ENCODE data around the gene CFAP57. TPM values are rescaled to one million over a fixed set of nuclear protein-coding genes. Genes with fewer than 3 reads are reported as not detected.

The CFAP57 gene
- total and polyA plus RNA-seq, 9 donors: 0.13 to 13.2 (median 0.71) TPM

DNA sequence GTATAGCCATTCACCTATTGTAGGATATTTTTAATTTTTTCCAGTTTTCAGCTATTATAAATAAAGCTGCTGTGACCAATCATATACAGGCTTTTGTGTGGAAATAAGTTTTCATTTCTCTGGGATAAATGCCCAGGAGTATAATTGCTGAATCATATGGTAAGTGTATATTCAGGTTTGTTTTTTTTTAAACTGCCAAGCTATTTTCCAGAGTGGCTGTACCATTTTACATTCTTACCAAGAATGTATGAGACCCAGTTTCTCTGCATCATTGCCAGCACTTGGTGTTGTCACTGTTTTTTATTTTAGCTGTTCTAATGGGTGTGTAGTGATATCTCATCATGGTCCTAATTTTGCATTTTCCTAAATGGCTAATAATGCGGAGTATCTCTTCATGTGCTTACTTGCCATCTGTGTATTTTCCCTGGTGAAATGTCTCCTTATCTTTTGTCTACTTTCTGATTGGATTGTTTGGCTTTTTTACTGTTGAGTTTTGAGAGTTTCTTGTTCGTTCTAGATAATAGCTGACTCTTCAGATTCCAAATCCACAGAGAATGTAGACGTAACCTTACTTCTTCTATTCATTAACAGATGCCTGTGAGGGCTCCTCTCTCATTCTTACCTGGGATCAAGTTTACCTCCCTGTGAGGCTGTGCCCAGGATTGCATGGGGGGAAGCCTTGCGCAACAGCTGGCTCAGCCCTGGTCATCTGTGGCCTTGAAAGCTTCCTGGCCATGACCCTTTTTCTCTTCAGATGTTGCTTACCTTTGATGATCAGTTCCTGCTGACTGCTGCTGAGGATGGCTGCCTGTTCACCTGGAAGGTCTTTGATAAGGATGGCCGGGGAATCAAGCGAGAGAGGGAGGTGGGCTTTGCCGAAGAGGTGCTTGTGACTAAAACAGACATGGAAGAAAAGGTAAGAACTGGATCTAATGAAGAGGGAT lies 42.6 kb downstream of the CFAP57 start:
- WGBS, 3 donors: 25 to 42% (median 30%) methylated on average over 7 of the region's 7 CpGs
- Histone ChIP-seq H3K4me1 (ENCODE audit: insufficient read depth) (no peaks in the 10 kb centered on the region), H3K9me3 (no peaks in the 10 kb centered on the region), H3K4me3 (no peak overlapping the region), H3K36me3 (no peaks in the 10 kb centered on the region), H3K27ac (no peak overlapping the region), H3K27me3 (no peaks in the 10 kb centered on the region)
- DNase-seq: no peak
- TF ChIP-seq, protein P1, sequence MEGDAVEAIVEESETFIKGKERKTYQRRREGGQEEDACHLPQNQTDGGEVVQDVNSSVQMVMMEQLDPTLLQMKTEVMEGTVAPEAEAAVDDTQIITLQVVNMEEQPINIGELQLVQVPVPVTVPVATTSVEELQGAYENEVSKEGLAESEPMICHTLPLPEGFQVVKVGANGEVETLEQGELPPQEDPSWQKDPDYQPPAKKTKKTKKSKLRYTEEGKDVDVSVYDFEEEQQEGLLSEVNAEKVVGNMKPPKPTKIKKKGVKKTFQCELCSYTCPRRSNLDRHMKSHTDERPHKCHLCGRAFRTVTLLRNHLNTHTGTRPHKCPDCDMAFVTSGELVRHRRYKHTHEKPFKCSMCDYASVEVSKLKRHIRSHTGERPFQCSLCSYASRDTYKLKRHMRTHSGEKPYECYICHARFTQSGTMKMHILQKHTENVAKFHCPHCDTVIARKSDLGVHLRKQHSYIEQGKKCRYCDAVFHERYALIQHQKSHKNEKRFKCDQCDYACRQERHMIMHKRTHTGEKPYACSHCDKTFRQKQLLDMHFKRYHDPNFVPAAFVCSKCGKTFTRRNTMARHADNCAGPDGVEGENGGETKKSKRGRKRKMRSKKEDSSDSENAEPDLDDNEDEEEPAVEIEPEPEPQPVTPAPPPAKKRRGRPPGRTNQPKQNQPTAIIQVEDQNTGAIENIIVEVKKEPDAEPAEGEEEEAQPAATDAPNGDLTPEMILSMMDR (IDR thresholded peaks at IDR 0.05): no peak
- TF ChIP-seq EP300 (IDR thresholded peaks at IDR 0.05) (no peak), POLR2A (IDR thresholded peaks at IDR 0.05) (no peak)
- intact Hi-C loops (cut with DNase I): no loop called here

DNA sequence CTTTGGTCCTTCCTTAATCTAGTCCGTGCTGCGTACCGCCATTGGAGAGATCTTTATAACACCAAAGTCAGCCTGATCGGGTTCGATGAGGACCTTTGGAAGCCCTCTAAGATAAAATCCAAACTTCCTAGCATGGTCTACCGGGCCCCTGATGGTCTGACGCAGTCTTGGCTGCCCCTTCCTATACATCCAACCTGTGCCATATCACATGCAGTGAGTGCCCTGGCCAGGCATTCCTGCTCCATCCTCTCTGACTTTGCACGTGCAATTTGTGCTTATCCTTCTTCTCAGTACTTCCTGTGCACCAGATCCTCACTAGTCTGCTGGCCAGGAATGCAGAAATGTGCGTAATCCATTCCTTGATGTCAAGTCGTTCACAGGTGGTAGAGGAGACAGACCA lies 45.6 kb downstream of the CFAP57 start:
- 87 to 89% (median 89%) methylated on average over 10 of the region's 10 CpGs for WGBS, 3 donors
- Histone ChIP-seq H3K4me3 (no peak overlapping the region), H3K9me3 (no peaks in the 10 kb centered on the region), H3K27me3 (no peaks in the 10 kb centered on the region), H3K27ac (no peak overlapping the region), H3K36me3 (no peaks in the 10 kb centered on the region), H3K4me1 (ENCODE audit: insufficient read depth) (no peaks in the 10 kb centered on the region)
- intact Hi-C loops (cut with DNase I): no loop called here
- TF ChIP-seq, protein P1 (IDR thresholded peaks at IDR 0.05): no peak
- TF ChIP-seq POLR2A (IDR thresholded peaks at IDR 0.05) (no peak), EP300 (IDR thresholded peaks at IDR 0.05) (no peak)
- DNase-seq: no peak

DNA sequence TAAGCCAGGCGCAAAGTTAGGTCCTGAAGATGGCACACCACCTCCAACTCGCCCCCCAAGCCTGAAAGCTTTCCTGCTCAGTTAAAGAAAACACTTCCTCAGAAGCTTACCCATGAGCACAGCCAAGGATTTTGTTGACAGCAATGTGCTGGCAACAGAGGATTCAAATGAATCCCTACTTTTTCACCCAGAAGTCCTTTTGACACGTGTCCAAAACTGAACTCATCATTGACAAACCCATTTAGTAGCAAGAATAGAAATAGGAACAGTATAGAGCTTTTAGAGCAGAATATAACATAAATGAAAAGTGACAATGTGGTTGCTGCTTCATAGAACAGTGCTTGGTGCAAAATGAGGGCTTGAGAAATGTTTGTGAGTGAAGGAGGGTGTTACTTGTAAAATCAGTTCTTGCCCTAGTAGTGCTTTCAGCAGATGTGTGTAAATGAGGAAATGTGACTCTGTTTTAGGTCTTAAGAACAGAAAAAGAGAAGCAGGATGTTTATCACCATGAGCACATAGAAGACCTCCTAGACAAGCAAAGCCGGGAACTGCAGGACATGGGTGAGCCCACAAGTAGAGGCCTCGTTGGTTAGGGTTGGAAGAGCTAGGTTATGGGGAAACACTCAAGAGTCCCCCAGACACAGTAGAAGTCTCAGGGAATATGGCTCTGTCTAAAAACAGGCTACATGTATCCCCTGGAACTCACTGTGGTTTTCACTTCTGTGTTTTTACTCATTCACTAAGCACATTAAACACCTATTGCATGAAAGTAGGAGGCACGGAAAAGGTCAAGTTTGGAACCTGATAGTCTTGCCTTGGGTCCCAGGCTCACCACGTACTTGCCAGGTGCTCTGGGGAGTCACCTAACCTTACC lies 49.0 kb downstream of the CFAP57 start:
- TF ChIP-seq, protein P1 (IDR thresholded peaks at IDR 0.05): no peak
- TF ChIP-seq EP300 (IDR thresholded peaks at IDR 0.05) (no peak), POLR2A (IDR thresholded peaks at IDR 0.05) (no peak)
- no peaks in the 10 kb centered on the region for H3K4me1 ChIP-seq (ENCODE audit: insufficient read depth)
- no peak overlapping the region for H3K27ac ChIP-seq
- H3K36me3 ChIP-seq: no peaks in the 10 kb centered on the region
- WGBS, 3 donors: 71 to 76% (median 72%) methylated on average over 7 of the region's 7 CpGs
- no peaks in the 10 kb centered on the region for H3K9me3 ChIP-seq
- no peak overlapping the region for H3K4me3 ChIP-seq
- intact Hi-C loops (cut with DNase I): loop anchor here in 2 of 4 donors (10.0 kb wide), 3 partner anchors 194 to 714 kb away; partner anchors contain the start of gene ARTN (in 1 of the 2)
- DNase-seq: no peak
- H3K27me3 ChIP-seq: no peaks in the 10 kb centered on the region

DNA sequence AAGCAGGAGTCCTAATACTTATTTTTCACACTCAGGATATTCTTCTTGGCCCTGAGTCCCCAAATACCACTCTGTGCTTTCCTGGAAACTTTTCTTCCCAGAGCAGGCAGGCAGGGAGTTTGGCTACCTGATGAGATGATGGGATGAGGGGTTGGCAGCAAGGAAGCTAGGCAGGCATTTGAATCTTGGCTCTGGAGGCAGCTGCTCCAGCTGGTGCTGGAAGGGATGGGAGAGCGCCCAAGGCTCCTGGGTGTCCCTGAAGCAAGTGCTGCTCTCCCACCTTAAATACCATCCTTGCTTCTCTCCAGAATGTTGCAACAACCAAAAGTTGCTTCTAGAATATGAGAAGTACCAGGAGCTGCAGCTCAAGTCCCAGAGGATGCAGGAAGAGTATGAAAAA lies 49.7 kb downstream of the CFAP57 start:
- Histone ChIP-seq H3K4me3 (no peak overlapping the region), H3K27me3 (no peaks in the 10 kb centered on the region), H3K27ac (no peak overlapping the region), H3K36me3 (no peaks in the 10 kb centered on the region), H3K4me1 (ENCODE audit: insufficient read depth) (no peaks in the 10 kb centered on the region), H3K9me3 (no peaks in the 10 kb centered on the region)
- TF ChIP-seq EP300 (IDR thresholded peaks at IDR 0.05) (no peak), POLR2A (IDR thresholded peaks at IDR 0.05) (no peak)
- TF ChIP-seq, protein P1 (IDR thresholded peaks at IDR 0.05): no peak
- 80 to 100% (median 91%) methylated on average over 1 of the region's 1 CpG for WGBS, 3 donors
- intact Hi-C loops (cut with DNase I): loop anchor here in 2 of 4 donors (10.0 kb wide), 3 partner anchors 193 to 713 kb away; partner anchors contain the start of gene ARTN (in 1 of the 2)
- DNase-seq: no peak

All from ovary (tissue), 9 donors.